HCT116 (cell line): ENCODE data around the gene PRR14L. TPM values are rescaled to one million over a fixed set of nuclear protein-coding genes. Genes with fewer than 3 reads are reported as not detected.

ENCODE experiments used
- ATAC-seq: fragments of 200-7000 bp; cut with Tn5 transposase; 2 replicates; pipeline ENCODE4 v1.9.1; 2020; ENCODE audit warnings: mild to moderate bottlenecking, moderate library complexity
- BruUV-seq: library from RNA; stranded (reverse); fragments of 400-500 nt; replicated peaks from 2 replicates; lab custom pipeline; 2021; lab: Mats Ljungman, UMichigan
- CTCF ChIA-PET: fragments of 300-600 bp; sonication (Branson Sonifier 250); formaldehyde crosslinking; loops from one replicate; lab custom pipeline; 2021; ENCODE audit warnings: antibody characterized with exemption; lab: Charles Lee
- POLR2A ChIA-PET: fragments of 300-600, 350-600 bp; sonication (Branson Sonifier 250); formaldehyde crosslinking; loops from one replicate; lab custom pipeline; 2021; ENCODE audit warnings: antibody characterized with exemption; lab: Charles Lee
- RAD21 ChIA-PET, 2 experiments: fragments of 300-600 bp; sonication (Branson Sonifier 250); formaldehyde crosslinking; loops; one replicate each; lab custom pipeline; 2023; ENCODE audit warnings: low total read pairs in 2 of 2; ENCODE audit not compliant: uncharacterized antibody in 2 of 2, unreplicated experiment in 2 of 2, low non-redundant PET in 1 of 2; lab: Charles Lee
- DNase-seq: peaks from one replicate; pipeline ENCODE4 v3.0.0-alpha.2; 2010; ENCODE audit warnings: low read depth, low spot score
- H2AFZ ChIP-seq: fragments of 200-600 bp; shearing (Covaris generic), sonication (generic); 2 replicates; pipeline ENCODE4 v1.6.1; 2017; ENCODE audit warnings: low read depth, mixed run types, mixed read lengths, antibody characterized with exemption, low read length; ENCODE audit not compliant: poor library complexity, severe bottlenecking
- H3K27ac ChIP-seq: 2 replicates; pipeline ENCODE4 v1.5.1; 2012; ENCODE audit warnings: low read depth, low read length
- H3K27me3 ChIP-seq: fragments of 200-600 bp; sonication (generic); 2 replicates; pipeline ENCODE4 v1.6.1; 2016; ENCODE audit warnings: mixed run types, low read length, mixed read lengths; ENCODE audit not compliant: insufficient read depth
- H3K36me3 ChIP-seq, 2 experiments: fragments of 200-500 bp in 1 of 2; fragments of 200-600 bp in 1 of 2; sonication (Bioruptor generic) in 1 of 2; sonication (generic) in 1 of 2; 2 replicates each; pipeline versions ENCODE4 v1.5.1 to v1.6.1; 2014 to 2016; ENCODE audit warnings: low read length in 2 of 2, inconsistent platforms in 1 of 2, mixed read lengths in 1 of 2, mixed run types in 1 of 2; ENCODE audit not compliant: insufficient read depth in 2 of 2, control insufficient read depth in 1 of 2
- H3K4me1 ChIP-seq, 2 experiments: fragments of 200-600 bp in 1 of 2; sonication (generic) in 1 of 2; 2 replicates each; pipeline versions ENCODE4 v1.5.1 to v1.6.1; 2012 to 2017; ENCODE audit warnings: low read length in 2 of 2, inconsistent platforms in 1 of 2, mild to moderate bottlenecking in 1 of 2, mixed read lengths in 1 of 2, mixed run types in 1 of 2, moderate library complexity in 1 of 2; ENCODE audit not compliant: insufficient read depth in 2 of 2, control insufficient read depth in 1 of 2
- H3K4me2 ChIP-seq: fragments of 200-600 bp; sonication (generic); 2 replicates; pipeline ENCODE4 v1.6.1; 2017; ENCODE audit warnings: mixed run types, low read length, mixed read lengths
- H3K4me3 ChIP-seq, 2 experiments: fragments of 200-600 bp in 1 of 2; sonication (generic) in 1 of 2; replicated peaks in 1 of 2; 2 replicates each; pipeline ENCODE4 v1.5.1; 2011 to 2016; ENCODE audit warnings: low read length in 2 of 2, control low read depth in 1 of 2, low read depth in 1 of 2, mild to moderate bottlenecking in 1 of 2, mixed read lengths in 1 of 2, mixed run types in 1 of 2
- H3K79me2 ChIP-seq: fragments of 200-600 bp; sonication (generic); 2 replicates; pipeline ENCODE4 v1.6.1; 2017; ENCODE audit warnings: mild to moderate bottlenecking, mixed run types, low read length, moderate library complexity, mixed read lengths; ENCODE audit not compliant: insufficient read depth
- H3K9ac ChIP-seq: fragments of 200-600 bp; sonication (generic); 2 replicates; pipeline ENCODE4 v1.6.1; 2016; ENCODE audit warnings: low read length, mixed read lengths
- H3K9me2 ChIP-seq: fragments of 200-600 bp; sonication (generic), shearing (Covaris generic); 2 replicates; pipeline ENCODE4 v1.6.1; 2017; ENCODE audit warnings: mixed run types, mild to moderate bottlenecking, moderate library complexity; ENCODE audit not compliant: insufficient read depth
- H3K9me3 ChIP-seq, 2 experiments: fragments of 200-500 bp in 1 of 2; fragments of 200-600 bp in 1 of 2; sonication (Bioruptor generic) in 1 of 2; sonication (generic) in 1 of 2; 2 replicates each; pipeline ENCODE4 v1.6.1; 2014 to 2017; ENCODE audit warnings: low read length in 2 of 2, mixed read lengths in 2 of 2, inconsistent platforms in 1 of 2, low read depth in 1 of 2, mild to moderate bottlenecking in 1 of 2, mixed run types in 1 of 2, moderate library complexity in 1 of 2; ENCODE audit not compliant: control insufficient read depth in 1 of 2, insufficient read depth in 1 of 2
- H4K20me1 ChIP-seq: fragments of 200-600 bp; sonication (generic), shearing (Covaris generic); 2 replicates; pipeline ENCODE4 v1.6.1; 2017; ENCODE audit warnings: mixed run types, mild to moderate bottlenecking, moderate library complexity; ENCODE audit not compliant: insufficient read depth
- CBX3 ChIP-seq: IDR thresholded peaks from 2 replicates; pipeline ENCODE4 v1.6.1; 2012; ENCODE audit warnings: low read depth
- CEBPB ChIP-seq: IDR thresholded peaks from 2 replicates; pipeline ENCODE4 v1.6.1; 2012; ENCODE audit warnings: low read depth
- ELF1 ChIP-seq: IDR thresholded peaks from 2 replicates; pipeline ENCODE4 v1.6.1; 2012; ENCODE audit warnings: low read depth, borderline replicate concordance
- EZH2 ChIP-seq: fragments of 200-600 bp; sonication (generic); IDR thresholded peaks from 2 replicates; pipeline ENCODE4 v1.6.1; 2017; ENCODE audit warnings: antibody characterized with exemption, mixed run types
- JUND ChIP-seq: IDR thresholded peaks from 2 replicates; pipeline ENCODE4 v1.6.1; 2012
- POLR2A ChIP-seq: IDR thresholded peaks from 2 replicates; pipeline ENCODE4 v1.7.0; 2011; ENCODE audit warnings: borderline replicate concordance; ENCODE audit not compliant: insufficient read depth, insufficient read length; ENCODE audit errors: extremely low read depth
- POLR2AphosphoS5 ChIP-seq: IDR thresholded peaks from 2 replicates; pipeline ENCODE4 v1.6.1; 2011; ENCODE audit warnings: mild to moderate bottlenecking, low read depth, low read length, moderate library complexity
- RAD21 ChIP-seq: IDR thresholded peaks from 2 replicates; pipeline ENCODE4 v1.6.1; 2012; ENCODE audit warnings: low read depth, mild to moderate bottlenecking
- REST ChIP-seq: IDR thresholded peaks from 2 replicates; pipeline ENCODE4 v1.6.1; 2012; ENCODE audit warnings: low read depth
- SIN3A ChIP-seq: IDR thresholded peaks from 2 replicates; pipeline ENCODE4 v1.6.1; 2012; ENCODE audit warnings: low read depth
- SP1 ChIP-seq: IDR thresholded peaks from 2 replicates; pipeline ENCODE4 v1.6.1; 2012; ENCODE audit warnings: low read depth
- SRF ChIP-seq: IDR thresholded peaks from 2 replicates; pipeline ENCODE4 v1.6.1; 2012; ENCODE audit warnings: low read depth
- TCF7L2 ChIP-seq: IDR thresholded peaks from 2 replicates; pipeline ENCODE4 v1.7.0; 2011; ENCODE audit warnings: borderline replicate concordance, inconsistent platforms; ENCODE audit not compliant: insufficient read depth, insufficient read length; ENCODE audit errors: extremely low read depth
- YY1 ChIP-seq: IDR thresholded peaks from 2 replicates; pipeline ENCODE4 v1.6.1; 2011; ENCODE audit warnings: low read length, low read depth, moderate library complexity, mild to moderate bottlenecking; ENCODE audit not compliant: insufficient replicate concordance; ENCODE audit errors: extremely low read depth
- ZFX ChIP-seq: fragments of 450-650 bp; IDR thresholded peaks from 2 replicates; pipeline ENCODE4 v1.6.1; 2017
- intact Hi-C: fragments of 100-400 bp; cut with micrococcal nuclease; formaldehyde crosslinking; loops from 2 replicates; pipeline ENCODE4 v1.10.0; 2022
- total RNA-seq: library from RNA; stranded (reverse); gene quantifications from one replicate; pipeline ENCODE4 v1.2.1, GENCODE V29; 2021; ENCODE audit not compliant: unreplicated experiment
- TF ChIP-seq, protein P1 (sequence below): IDR thresholded peaks from 2 replicates; pipeline ENCODE4 v1.6.1; 2012
- TF ChIP-seq, protein P2 (sequence below): IDR thresholded peaks from 2 replicates; pipeline ENCODE4 v1.6.1; 2012

PRR14L gene
- total RNA-seq, 1 experiment from 2014 or later = 61.5 TPM

DNA sequence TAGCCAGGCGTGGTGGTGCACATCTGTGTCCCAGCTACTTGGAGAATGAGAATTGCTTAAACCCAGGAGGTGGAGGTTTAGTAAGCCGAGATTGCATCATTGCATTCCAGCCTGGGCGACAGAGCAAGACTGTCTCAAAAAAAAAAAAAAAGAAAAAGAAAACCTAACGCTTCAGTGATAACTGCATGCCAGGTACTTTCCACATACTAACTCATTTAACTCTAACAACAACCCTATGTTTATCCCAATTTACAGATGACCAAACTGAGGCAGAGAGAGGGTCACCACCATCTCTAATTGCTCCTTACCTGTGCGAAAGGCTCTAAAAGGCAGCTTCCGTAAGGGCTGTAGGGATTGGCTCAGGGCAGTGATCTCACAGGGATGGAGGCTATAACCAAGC, 99.5 kb downstream of the PRR14L start:
- H3K27ac ChIP-seq = no peak overlapping the region
- TF ChIP-seq CEBPB (no peak), ELF1 (no peak)
- POLR2A ChIA-PET = interaction anchor here (1.4 kb wide), 1 partner anchor 12 kb away, joined by 3 read pairs; the partner anchor contains the start of gene PISD
- peaks cover 31 to 81% of the 10 kb centered on the region in 2 experiments for H3K4me1 ChIP-seq
- H2AFZ ChIP-seq = no peak overlapping the region
- DNase-seq = no peak
- CTCF ChIA-PET = no interaction called here
- H3K79me2 ChIP-seq = peaks cover 76% of the 10 kb centered on the region
- H3K9me3 ChIP-seq = no peaks in the 10 kb centered on the region
- no peak overlapping the region for H3K4me3 ChIP-seq
- peaks cover 4% of the 10 kb centered on the region; the same call in 1 of the 2 replicates for H4K20me1 ChIP-seq
- peaks cover 4 to 6% of the 10 kb centered on the region in 2 experiments; a peak in 2 of 4 replicates for H3K36me3 ChIP-seq
- intact Hi-C loops = no loop called here
- no peak for ATAC-seq
- H3K9ac ChIP-seq = no peak overlapping the region
- H3K27me3 ChIP-seq = no peaks in the 10 kb centered on the region
- no peaks in the 10 kb centered on the region for H3K9me2 ChIP-seq
- H3K4me2 ChIP-seq = no peak overlapping the region
- RAD21 ChIA-PET = no interaction called here
- no TSS peak for BruUV-seq

GRCh38 chr22:31647523-31648320, 102.2 kb downstream of the PRR14L start:
- CTCF ChIA-PET = interaction anchor here (1.6 to 2.2 kb wide), 2 partner anchors 91 to 323 kb away, joined by 3 to 10 read pairs; no protein-coding TSS in a partner anchor
- intact Hi-C loops = no loop called here
- RAD21 ChIA-PET = no interaction called here
- no peaks in the 10 kb centered on the region for H3K27me3 ChIP-seq
- peaks cover 66% of the 10 kb centered on the region for H3K79me2 ChIP-seq
- H3K4me1 ChIP-seq = peaks cover 35 to 71% of the 10 kb centered on the region in 2 experiments
- no peak for ATAC-seq
- H3K4me3 ChIP-seq = no peak overlapping the region
- H3K9ac ChIP-seq = peak overlapping the region; percentile 54
- BruUV-seq = no TSS peak
- H4K20me1 ChIP-seq = no peaks in the 10 kb centered on the region
- no peak overlapping the region for H2AFZ ChIP-seq
- H3K27ac ChIP-seq = peak overlapping the region; percentile 75; the same call in 1 of the 2 replicates
- POLR2A ChIA-PET = interaction anchor here (2.1 kb wide), 1 partner anchor 14 kb away, joined by 10 read pairs; the partner anchor contains the start of gene PISD
- H3K9me3 ChIP-seq = no peaks in the 10 kb centered on the region
- peaks cover 6 to 17% of the 10 kb centered on the region in 2 experiments; a peak in 3 of 4 replicates for H3K36me3 ChIP-seq
- H3K9me2 ChIP-seq = no peaks in the 10 kb centered on the region
- H3K4me2 ChIP-seq = peak overlapping the region; percentile 57
- TF ChIP-seq JUND (no peak), RAD21 (no peak), CBX3 (no peak), SRF (no peak), SP1 (no peak), POLR2A (no peak), POLR2AphosphoS5 (no peak), SIN3A (no peak), TCF7L2 (no peak), EZH2 (no peak), ELF1 (no peak), CEBPB (no peak), REST (no peak), ZFX (no peak), YY1 (no peak)
- TF ChIP-seq, protein P1, sequence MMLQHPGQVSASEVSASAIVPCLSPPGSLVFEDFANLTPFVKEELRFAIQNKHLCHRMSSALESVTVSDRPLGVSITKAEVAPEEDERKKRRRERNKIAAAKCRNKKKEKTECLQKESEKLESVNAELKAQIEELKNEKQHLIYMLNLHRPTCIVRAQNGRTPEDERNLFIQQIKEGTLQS = no peak
- TF ChIP-seq, protein P2, sequence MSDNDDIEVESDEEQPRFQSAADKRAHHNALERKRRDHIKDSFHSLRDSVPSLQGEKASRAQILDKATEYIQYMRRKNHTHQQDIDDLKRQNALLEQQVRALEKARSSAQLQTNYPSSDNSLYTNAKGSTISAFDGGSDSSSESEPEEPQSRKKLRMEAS = no peak
- DNase-seq = no peak
